Stimulated activated CD4-positive, alpha-beta T cell treated with anti-CD3 and anti-CD28 coated beads, Interleukin-1b, Interleukin-23, amount 100 ng/mL, for 4 hours (primary cell): ENCODE results near the gene PLS1.
"Not testable (repeated sequence)": the region's sequence is repeated elsewhere in the genome, so short reads cannot be mapped to it uniquely, and the experiment has no call there.

ENCODE experiments used
- DNase-seq, 2 donors: peaks; one replicate each; pipeline ENCODE4 v3.0.0-alpha.2; 2020; ENCODE audit warnings: low read depth in 2 of 2

Gene PLS1

GRCh38 chr3:142595581-142595950 lies 627 bp upstream of the PLS1 start:
- DNase-seq = no peak

GRCh38 chr3:142596726-142597088 lies 514 bp downstream of the PLS1 start:
- no peak for DNase-seq

- no peak for DNase-seq
These were observed 1.7 kb downstream of the PLS1 start for GRCh38 chr3:142597906-142598305.

- no peak for DNase-seq
These were observed 5.5 kb downstream of the PLS1 start for GRCh38 chr3:142601713-142602112.

GRCh38 chr3:142602619-142603385 lies 6.6 kb downstream of the PLS1 start:
- no peak for DNase-seq

GRCh38 chr3:142603386-142603705 lies 7.2 kb downstream of the PLS1 start:
- not testable (repeated sequence) for DNase-seq

- no peak for DNase-seq
These were observed 8.7 kb downstream of the PLS1 start for GRCh38 chr3:142604940-142605339.

- no peak for DNase-seq
These were observed 12.4 kb downstream of the PLS1 start for GRCh38 chr3:142608631-142609030.

GRCh38 chr3:142609136-142609535 lies 12.9 kb downstream of the PLS1 start:
- DNase-seq = no peak

GRCh38 chr3:142611206-142611605 lies 15.0 kb downstream of the PLS1 start:
- no peak for DNase-seq

- DNase-seq = no peak
These were observed 17.3 kb downstream of the PLS1 start for GRCh38 chr3:142613491-142613890.

- no peak for DNase-seq
These were observed 17.9 kb downstream of the PLS1 start for GRCh38 chr3:142614059-142614626.

GRCh38 chr3:142615171-142615570 lies 19.0 kb downstream of the PLS1 start:
- DNase-seq = no peak

GRCh38 chr3:142618917-142619461 lies 22.8 kb downstream of the PLS1 start:
- DNase-seq = no peak

- DNase-seq = no peak
These were observed 26.2 kb downstream of the PLS1 start for GRCh38 chr3:142622405-142622804.

- DNase-seq = no peak
These were observed 27.0 kb downstream of the PLS1 start for GRCh38 chr3:142623194-142623593.

- no peak for DNase-seq
These were observed 28.4 kb downstream of the PLS1 start for GRCh38 chr3:142624341-142625152.

GRCh38 chr3:142625153-142625440 lies 28.9 kb downstream of the PLS1 start:
- no peak for DNase-seq

GRCh38 chr3:142626971-142627370 lies 30.8 kb downstream of the PLS1 start:
- DNase-seq = no peak

GRCh38 chr3:142628801-142629200 lies 32.6 kb downstream of the PLS1 start:
- no peak for DNase-seq

- DNase-seq = no peak
These were observed 36.9 kb downstream of the PLS1 start for GRCh38 chr3:142633073-142633472.

GRCh38 chr3:142636050-142636449 lies 39.9 kb downstream of the PLS1 start:
- DNase-seq = no peak

- DNase-seq = no peak
These were observed 40.5 kb downstream of the PLS1 start for GRCh38 chr3:142636664-142637063.
